HG03039 (cell line): ENCODE measurements around the gene CCDC170.

ENCODE experiments used
- ATAC-seq: cut with Tn5 transposase; IDR thresholded peaks from one replicate; pipeline ENCODE4 v1.9.1; 2021; ENCODE audit warnings: mild to moderate bottlenecking, moderate library complexity; ENCODE audit not compliant: unreplicated experiment

CCDC170 gene

GRCh38 chr6:151651639-151652038, 157.8 kb downstream of the CCDC170 start:
- ATAC-seq = no peak

GRCh38 chr6:151652325-151652724, 158.5 kb downstream of the CCDC170 start:
- no peak for ATAC-seq

GRCh38 chr6:151655099-151655498, 161.3 kb downstream of the CCDC170 start:
- ATAC-seq = no peak

- no peak for ATAC-seq
Observed at GRCh38 chr6:151656392-151656791, 162.6 kb downstream of the CCDC170 start.

- ATAC-seq = no peak
Observed at GRCh38 chr6:151658091-151658490, 164.3 kb downstream of the CCDC170 start.

- ATAC-seq = no peak
Observed at GRCh38 chr6:151659212-151659611, 165.4 kb downstream of the CCDC170 start.

- no peak for ATAC-seq
Observed at GRCh38 chr6:151661509-151661908, 167.7 kb downstream of the CCDC170 start.

- no peak for ATAC-seq
Observed at GRCh38 chr6:151661928-151662327, 168.1 kb downstream of the CCDC170 start.

- ATAC-seq = no peak
Observed at GRCh38 chr6:151663559-151663958, 169.7 kb downstream of the CCDC170 start.

GRCh38 chr6:151664390-151664789, 170.6 kb downstream of the CCDC170 start:
- ATAC-seq = no peak

- ATAC-seq = no peak
Observed at GRCh38 chr6:151665329-151665728, 171.5 kb downstream of the CCDC170 start.

- no peak for ATAC-seq
Observed at GRCh38 chr6:151666526-151666925, 172.7 kb downstream of the CCDC170 start.

GRCh38 chr6:151669208-151669560, 175.4 kb downstream of the CCDC170 start:
- no peak for ATAC-seq

- no peak for ATAC-seq
Observed at GRCh38 chr6:151670116-151670515, 176.3 kb downstream of the CCDC170 start.
